Mucosa of descending colon (tissue), 3 donors: Measurements from ENCODE around the gene MFSD6. TPM values are rescaled to one million over a fixed set of nuclear protein-coding genes. Genes with fewer than 3 reads are reported as not detected.

Source experiments
- ATAC-seq: fragments of 200-7000 bp; cut with Tn5 transposase; one replicate; pipeline ENCODE4 v1.9.1; 2020; ENCODE audit warnings: mild to moderate bottlenecking, moderate library complexity
- DNase-seq, 3 donors: peaks; one replicate each; pipeline ENCODE4 v3.0.0-alpha.2; 2020
- H3K36me3 ChIP-seq: fragments of 200-600 bp; one replicate; pipeline ENCODE4 v1.8.0; 2021; ENCODE audit warnings: low read depth, mild to moderate bottlenecking
- H3K4me1 ChIP-seq: fragments of 200-600 bp; one replicate; pipeline ENCODE4 v1.8.0; 2021; ENCODE audit warnings: low read depth, mild to moderate bottlenecking
- H3K4me3 ChIP-seq: fragments of 200-600 bp; one replicate; pipeline ENCODE4 v1.8.0; 2021; ENCODE audit warnings: mild to moderate bottlenecking
- H3K9me3 ChIP-seq: fragments of 200-600 bp; one replicate; pipeline ENCODE4 v1.8.0; 2021; ENCODE audit warnings: mild to moderate bottlenecking
- intact Hi-C, 2 donors: fragments of 100-400 bp; cut with DNase I in 1 of 2; cut with micrococcal nuclease in 1 of 2; formaldehyde crosslinking; loops; one replicate each; pipeline versions ENCODE4 v1.11.0 to v1.11.1; 2022; cut with DNase I, micrococcal nuclease
- total RNA-seq, 3 donors: library from RNA; stranded (reverse); fragmentation: NEBNext Ultra II Directional in 2 of 3; extraction: Animal tissue kit (Norgen Biotek cat#: 25700) in 2 of 3; gene quantifications; one replicate each; pipeline versions ENCODE4 v1.2.1 to v1.2.4, GENCODE V29; 2021 to 2023
- TF ChIP-seq, protein P1 (sequence below): fragments of 200-600 bp; IDR thresholded peaks from one replicate; pipeline ENCODE4 v1.8.0; 2022; ENCODE audit warnings: antibody characterized with exemption, mild to moderate bottlenecking
- donor health status: DM: no; HTN: no; CAD: no; lungs with moderate emphysema.
- donor health status: DM: no; HTN: no; CAD: no.
- donor health status: DM: no; HTN: yes; CAD: no.

Gene MFSD6
- total RNA-seq, 3 donors from 2014 or later, result 58.4 to 73.2 (median 64.1) TPM

DNA sequence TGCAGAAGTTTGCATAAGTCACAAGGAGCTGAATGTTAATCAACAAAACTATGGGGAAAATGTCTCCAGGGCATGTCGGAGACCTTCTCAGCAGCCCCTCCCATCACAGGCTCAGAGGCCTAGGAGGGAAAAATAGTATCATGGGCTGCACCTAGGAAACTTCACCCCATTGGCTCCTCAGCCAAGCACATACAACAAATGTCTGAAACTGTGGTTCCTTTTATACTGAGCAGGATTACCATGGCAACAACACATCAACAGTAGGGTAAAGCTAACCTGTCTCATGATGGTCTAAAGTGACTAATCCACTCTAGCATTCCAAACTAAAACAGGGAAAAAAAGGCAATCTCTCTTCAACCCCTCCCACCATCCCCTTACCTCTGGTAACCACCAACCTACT lies 129.6 kb downstream of the MFSD6 start:
- intact Hi-C loops, result loop anchor here in 1 of 2 donors (10.0 kb wide), 1 partner anchor 107 kb away; the partner anchor contains the start of gene NAB1
- H3K4me1 ChIP-seq, result no peaks in the 10 kb centered on the region
- ATAC-seq (no peak), DNase-seq (no peak)
- no peak overlapping the region for H3K4me3 ChIP-seq
- peaks cover 29% of the 10 kb centered on the region for H3K9me3 ChIP-seq
- no peaks in the 10 kb centered on the region for H3K36me3 ChIP-seq
- TF ChIP-seq, protein P1, sequence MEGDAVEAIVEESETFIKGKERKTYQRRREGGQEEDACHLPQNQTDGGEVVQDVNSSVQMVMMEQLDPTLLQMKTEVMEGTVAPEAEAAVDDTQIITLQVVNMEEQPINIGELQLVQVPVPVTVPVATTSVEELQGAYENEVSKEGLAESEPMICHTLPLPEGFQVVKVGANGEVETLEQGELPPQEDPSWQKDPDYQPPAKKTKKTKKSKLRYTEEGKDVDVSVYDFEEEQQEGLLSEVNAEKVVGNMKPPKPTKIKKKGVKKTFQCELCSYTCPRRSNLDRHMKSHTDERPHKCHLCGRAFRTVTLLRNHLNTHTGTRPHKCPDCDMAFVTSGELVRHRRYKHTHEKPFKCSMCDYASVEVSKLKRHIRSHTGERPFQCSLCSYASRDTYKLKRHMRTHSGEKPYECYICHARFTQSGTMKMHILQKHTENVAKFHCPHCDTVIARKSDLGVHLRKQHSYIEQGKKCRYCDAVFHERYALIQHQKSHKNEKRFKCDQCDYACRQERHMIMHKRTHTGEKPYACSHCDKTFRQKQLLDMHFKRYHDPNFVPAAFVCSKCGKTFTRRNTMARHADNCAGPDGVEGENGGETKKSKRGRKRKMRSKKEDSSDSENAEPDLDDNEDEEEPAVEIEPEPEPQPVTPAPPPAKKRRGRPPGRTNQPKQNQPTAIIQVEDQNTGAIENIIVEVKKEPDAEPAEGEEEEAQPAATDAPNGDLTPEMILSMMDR, result no peak

DNA sequence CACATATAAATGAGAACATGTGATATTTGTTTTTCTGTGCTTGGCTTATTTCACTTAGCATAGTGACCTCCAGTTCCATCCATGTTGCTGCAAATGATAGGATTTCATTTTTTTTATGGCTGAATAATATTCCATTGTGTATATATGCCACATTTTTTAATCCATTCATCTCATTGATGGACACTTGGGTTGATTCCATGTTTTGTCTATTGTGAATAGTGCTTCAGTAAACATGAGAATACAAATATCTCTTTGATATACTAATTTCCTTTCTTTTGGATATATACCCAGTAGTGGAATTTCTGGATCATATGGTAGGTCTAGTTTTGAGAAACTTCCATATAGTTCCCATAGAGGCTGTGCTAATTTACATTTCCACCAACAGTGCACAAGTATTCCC lies 130.0 kb downstream of the MFSD6 start:
- intact Hi-C loops, result loop anchor here in 1 of 2 donors (10.0 kb wide), 1 partner anchor 107 kb away; the partner anchor contains the start of gene NAB1
- TF ChIP-seq, protein P1, result no peak

DNA sequence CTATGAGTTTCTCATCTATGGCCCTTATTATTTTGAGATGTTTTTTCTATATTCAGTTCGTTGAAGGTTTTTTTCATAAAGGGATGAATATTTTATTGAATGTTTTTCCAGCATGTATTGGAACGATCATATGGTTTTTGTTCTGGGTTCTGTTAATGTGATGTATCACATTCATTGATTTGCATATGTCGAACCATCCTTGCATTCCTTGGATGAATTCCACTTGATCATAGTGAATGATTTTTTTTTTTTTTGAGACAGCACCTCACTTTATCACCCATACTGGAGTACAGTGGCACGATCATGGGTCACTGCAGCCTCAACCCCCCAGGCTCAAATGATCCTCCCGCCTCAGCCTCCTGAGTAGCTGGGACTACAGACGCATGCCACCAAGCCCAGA lies 131.9 kb downstream of the MFSD6 start:
- no peaks in the 10 kb centered on the region for H3K4me1 ChIP-seq
- no peaks in the 10 kb centered on the region for H3K36me3 ChIP-seq
- ATAC-seq (no peak), DNase-seq (no peak)
- H3K9me3 ChIP-seq, result peaks cover 29% of the 10 kb centered on the region
- H3K4me3 ChIP-seq, result no peak overlapping the region
- TF ChIP-seq, protein P1, result no peak
- intact Hi-C loops, result no loop called here

More for the DNA sequence above, 130.0 kb downstream of the MFSD6 start:
- no peaks in the 10 kb centered on the region for H3K36me3 ChIP-seq
- peaks cover 29% of the 10 kb centered on the region for H3K9me3 ChIP-seq
- DNase-seq (no peak), ATAC-seq (no peak)
- no peak overlapping the region for H3K4me3 ChIP-seq
- no peaks in the 10 kb centered on the region for H3K4me1 ChIP-seq

DNA sequence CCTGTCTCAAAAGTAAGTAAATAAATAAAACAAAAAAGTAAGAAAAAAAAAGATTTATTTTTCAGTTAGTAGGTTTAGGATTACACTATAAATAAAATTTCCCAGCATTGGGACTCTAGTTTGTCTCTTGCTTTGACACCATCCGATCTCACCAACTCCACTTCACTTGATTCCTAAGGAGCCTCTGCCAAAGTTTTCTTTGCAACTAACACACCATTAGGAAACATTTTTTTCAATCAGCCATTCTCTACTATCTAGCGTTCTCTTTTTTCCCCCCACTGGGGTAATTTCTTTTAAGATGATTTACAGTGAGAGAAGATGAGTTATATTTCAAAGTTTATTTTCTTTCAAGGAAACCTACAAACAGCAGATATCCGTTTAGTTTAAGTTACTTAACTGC lies 136.9 kb downstream of the MFSD6 start:
- intact Hi-C loops, result no loop called here
- ATAC-seq (no peak), DNase-seq (no peak)
- H3K4me1 ChIP-seq, result no peaks in the 10 kb centered on the region
- TF ChIP-seq, protein P1, result no peak
- H3K36me3 ChIP-seq, result no peaks in the 10 kb centered on the region
- peaks cover 20% of the 10 kb centered on the region for H3K9me3 ChIP-seq
- H3K4me3 ChIP-seq, result no peak overlapping the region

DNA sequence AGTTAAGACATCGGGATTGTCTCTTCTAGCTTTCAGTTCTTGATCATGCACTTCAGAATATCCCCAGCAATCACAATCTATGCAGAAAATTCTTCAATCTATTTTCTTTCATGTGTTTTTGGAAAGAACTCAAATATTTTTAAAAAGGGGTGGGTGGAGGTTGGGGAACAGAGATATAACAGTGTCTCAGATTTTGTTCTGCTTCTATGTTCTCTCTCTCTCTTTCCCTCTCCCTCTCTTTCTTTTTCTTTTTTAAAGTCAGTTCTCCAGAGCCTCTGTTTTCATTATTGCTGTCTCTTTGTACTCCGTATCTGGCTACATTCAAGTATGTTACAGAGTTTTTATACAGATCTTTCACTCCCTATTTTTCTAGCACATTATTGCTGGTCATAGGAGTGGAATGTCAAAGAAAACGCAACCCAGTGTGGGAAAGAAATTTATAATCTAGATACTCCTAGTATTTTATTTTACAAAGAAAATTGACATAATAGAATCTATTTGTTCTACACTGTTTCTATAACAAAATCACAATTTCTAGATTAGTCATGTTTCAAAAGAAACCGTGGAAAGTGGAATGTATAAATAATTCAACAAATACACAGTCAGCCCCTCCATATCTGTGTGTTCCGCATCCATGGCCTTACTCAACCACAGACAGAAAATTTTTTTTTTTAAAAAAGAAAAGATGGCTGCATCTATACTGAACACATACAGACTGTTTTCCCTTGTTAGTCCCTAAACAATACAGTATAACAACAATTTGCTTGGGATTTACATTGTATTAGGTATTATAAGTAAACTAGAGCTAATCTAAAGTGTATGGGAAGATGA lies 137.6 kb downstream of the MFSD6 start:
- DNase-seq (no peak), ATAC-seq (no peak)
- Histone ChIP-seq H3K36me3 (no peaks in the 10 kb centered on the region), H3K4me3 (no peak overlapping the region), H3K9me3 (peaks cover 14% of the 10 kb centered on the region), H3K4me1 (no peaks in the 10 kb centered on the region)
- TF ChIP-seq, protein P1, result no peak
- intact Hi-C loops, result no loop called here
